Activated CD8-positive, alpha-beta memory T cell treated with anti-CD3 and anti-CD28 coated beads for 48 hours (primary cell): ENCODE data around the gene PDZD2.
A peak's percentile ranks its signal among the peaks of the same experiment; 100 is the strongest.

Experiments used
- DNase-seq, 3 experiments: peaks; one replicate each; pipeline ENCODE4 v3.0.0-alpha.2; 2020; ENCODE audit warnings: low read depth in 2 of 3, low spot score in 2 of 3

The PDZD2 gene

DNA sequence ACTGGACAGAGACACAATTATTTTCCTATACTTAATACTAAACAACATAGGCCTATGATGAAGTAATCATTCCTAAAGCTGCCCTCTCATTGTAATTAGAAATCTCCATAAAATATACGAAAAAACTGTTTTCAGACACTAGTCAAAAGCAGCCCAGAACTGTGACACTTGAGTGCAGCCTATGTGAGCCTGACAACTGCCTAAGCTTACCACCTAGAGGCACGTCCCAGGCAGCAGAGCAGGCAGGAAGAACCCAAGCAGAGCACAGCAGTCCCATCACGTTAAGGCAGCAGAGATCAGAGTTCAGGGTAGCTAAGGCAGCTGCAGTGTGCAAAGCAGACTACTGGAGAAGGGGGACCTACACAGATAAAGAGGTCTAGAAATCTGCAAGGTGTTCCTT is 488.8 kb downstream of the PDZD2 start:
- no peak for DNase-seq

DNA sequence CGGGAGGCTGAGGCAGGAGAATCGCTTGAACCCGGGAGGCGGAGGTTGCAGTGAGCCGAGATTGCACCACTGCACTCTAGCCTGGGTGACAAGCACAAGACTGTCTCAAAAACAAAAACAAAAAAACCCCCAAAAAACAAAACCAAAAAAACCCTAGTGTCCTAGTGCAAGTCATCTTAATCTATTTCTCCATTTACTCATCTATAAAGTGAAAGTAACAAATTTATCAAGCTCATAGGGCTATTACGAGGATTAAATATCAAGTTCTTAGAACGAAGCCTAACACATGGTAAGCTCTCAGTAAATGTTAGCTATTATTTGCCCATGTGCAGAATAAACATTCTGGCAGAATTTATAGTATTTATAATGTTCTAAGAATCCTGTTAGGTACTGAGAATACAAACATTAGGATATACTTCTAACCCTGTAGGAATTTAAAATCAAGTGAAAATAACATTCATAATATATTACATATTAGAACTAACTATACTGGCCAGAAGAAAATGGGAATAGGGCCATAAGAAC is 490.2 kb downstream of the PDZD2 start:
- DNase-seq = no peak

DNA sequence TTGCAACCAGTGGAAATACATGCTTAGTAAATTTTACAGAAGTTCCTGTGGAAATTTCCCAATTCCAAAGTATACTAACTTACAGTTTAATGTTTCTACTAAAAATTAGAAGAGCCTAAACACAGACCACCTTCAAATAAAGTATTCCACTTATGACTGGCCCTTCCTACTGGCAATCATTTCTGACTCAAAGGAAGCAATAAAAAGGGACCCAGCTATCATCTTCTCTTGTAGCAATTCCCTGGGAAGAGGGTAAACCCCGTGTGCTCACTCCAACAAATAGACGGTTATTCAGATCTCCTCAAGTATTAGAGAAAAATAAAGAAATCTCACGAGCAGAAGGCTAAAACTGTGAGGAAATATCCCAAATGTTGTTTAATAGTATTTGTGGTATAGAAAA is 491.9 kb downstream of the PDZD2 start:
- DNase-seq = no peak

DNA sequence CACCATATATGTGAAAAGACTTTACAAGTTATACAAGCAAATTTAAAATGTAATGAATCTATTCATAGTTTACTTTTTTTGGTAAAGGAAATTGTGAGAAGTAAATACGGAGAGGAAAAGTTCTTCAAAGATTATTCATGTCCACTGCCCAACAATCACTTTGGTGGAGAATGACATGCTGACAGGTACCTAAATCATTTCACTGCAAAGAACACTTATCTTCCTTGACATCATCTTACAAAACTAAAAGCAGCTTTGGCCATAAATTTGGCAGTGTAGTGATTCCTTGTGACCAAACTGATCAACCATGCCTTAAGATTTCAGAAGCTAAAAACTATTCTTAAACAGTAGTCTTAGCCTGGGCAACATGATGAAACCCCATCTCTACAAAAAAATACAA is 492.7 kb downstream of the PDZD2 start:
- DNase-seq = no peak

DNA sequence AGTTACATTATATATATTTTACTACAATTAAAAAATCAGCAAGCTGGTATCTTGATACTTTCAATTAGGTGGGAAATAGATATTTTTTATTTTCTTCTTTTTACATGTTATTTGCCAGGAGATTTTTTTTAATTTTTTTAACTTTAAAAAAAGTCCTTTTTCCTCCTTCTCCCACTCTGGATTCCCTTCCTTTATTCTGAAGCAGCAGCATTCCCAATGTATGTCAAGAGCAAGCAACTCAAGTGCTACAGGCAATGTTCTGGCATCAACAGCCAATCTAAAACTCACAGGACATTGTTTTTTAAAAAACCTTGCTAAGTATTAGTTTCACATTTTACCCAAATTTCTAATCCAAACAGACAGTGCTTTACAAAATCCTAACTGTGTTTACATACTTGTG is 493.8 kb downstream of the PDZD2 start:
- DNase-seq = no peak

DNA sequence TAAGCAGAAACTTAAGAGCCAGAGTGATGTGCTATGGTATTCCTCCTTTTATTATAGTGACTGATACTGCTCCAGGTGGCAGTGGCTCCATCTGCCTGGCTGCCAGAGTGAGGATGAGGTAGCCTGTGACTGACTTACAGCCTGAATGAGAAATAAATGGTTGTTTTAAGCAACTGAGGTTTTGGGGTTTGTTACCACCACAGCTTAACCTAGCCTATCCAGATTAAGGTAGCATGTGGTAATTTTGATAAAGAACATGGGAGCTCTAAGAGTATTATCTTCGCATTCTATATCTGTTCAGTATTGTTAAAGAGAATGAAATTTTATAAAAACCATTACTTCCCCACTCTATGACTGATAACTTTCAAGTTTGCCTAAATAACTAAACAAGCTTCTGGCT is 496.2 kb downstream of the PDZD2 start:
- DNase-seq = no peak

DNA sequence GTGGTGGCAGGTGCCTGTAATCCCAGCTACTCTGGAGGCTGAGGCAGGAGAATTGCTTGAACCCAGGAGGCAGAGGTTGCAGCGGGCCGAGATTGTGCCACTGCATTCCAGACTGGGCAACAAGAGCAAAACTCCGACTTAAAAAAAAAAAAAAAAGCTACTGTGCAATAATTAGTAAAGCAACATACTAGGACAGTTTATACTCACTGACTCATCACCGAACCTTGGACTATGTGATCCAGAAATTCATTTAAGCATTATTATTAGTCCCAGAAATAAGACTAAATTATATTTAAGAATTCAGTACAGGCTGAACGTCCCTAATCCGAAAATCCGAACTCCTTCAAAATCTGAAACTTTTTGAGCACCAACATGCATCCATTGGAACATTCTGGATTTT is 497.4 kb downstream of the PDZD2 start:
- DNase-seq = no peak

DNA sequence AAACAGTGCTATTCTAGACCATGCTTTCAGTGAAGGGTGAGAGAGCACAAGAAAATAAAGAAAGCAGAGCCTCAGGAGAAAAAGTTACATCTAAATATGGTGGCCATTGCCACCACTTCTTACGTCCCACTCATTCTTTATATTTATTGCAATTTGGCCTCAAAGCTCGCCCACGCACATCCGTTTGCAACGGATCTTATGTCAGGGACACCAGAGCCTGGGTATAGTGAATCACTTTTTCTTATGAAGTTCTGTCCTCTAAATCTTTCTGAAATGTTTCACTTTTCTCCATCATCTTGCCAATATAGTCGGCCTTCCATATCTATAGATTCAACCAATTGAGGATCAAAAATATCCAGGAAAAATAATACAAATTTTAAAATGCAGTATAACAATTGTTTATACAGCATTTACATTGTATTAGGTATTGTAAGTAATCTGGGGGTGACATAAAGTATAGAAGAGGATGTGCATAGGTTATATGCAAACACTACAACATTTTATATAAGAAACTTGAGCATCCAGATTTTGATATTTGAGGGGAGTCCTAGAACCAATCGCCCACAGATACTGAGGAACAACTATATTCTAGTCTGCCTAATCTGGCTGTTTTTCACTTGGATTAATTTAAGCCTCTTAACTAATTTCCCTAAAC is 500.0 kb downstream of the PDZD2 start:
- DNase-seq = peak; percentile 21 to 53 (median 28)

DNA sequence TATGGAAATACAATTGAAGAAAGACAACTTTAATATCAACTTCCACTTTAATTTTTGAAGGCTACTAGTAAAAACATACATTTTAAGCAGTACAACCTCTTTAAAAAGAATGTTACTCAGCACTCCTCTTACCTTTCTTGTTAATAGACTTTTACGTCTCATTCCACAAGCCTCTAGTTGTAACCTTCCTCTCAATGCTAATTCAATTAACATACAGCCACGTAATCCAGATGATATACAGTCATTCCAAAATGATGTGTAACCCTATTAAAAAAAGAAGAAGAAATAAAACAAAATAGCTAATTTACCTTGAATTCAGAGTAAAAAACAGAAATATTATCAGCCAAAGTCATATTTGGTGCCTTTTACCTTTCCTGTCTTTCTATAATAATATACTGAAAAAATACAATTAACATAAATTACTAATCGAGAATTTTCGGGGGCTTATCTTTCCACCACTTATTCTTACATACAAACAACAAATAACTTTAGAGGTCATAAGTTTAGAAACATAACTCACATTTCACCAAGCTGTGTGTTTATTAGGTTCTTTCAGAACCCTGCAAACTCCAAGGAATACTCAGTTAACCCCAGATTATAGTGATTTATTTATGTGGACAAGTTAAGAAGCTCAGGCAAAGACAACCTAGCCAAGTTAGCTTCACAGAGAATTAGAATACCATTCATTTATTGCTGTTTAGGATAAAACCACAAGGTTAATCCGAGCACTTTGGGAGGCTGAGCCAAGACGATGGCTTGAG is 504.9 kb downstream of the PDZD2 start:
- DNase-seq = no peak

DNA sequence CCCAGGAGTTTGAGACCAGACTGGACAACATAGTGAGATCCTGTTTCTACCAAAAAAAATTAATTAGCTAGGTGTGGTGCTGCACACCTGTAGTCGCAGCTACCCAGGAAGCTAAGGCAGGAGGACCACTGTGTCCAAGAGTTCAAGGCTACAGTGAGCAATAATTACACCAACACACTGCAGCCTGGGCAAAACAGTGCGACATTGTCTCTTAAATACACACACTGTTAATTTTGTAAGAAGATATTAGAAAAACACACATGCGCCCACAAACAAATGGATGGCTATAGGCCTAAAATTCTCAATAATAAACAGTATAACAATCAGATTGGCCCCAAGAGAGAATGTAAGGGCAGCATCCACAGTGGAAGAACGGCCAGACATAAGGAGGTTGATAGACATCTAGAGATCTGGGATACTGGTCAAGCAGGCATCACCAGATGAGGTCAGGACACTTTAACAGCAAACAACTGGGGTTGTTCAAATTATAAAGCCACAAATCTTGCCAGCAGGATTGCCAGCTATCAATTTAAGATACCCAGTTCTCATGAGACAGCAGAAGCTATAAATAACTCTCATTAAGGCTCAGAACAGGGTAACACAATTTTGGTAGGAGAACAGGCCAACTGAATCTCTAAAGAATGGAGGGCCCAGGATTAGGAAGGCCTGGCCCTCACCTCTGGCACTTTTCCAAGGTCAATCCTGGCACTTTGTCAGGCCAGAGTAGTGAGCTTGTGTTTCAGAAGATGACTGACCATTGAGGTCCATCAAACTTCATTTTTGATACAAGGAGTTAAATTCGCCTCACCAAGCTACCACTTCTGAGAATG is 505.7 kb downstream of the PDZD2 start:
- DNase-seq = no peak

DNA sequence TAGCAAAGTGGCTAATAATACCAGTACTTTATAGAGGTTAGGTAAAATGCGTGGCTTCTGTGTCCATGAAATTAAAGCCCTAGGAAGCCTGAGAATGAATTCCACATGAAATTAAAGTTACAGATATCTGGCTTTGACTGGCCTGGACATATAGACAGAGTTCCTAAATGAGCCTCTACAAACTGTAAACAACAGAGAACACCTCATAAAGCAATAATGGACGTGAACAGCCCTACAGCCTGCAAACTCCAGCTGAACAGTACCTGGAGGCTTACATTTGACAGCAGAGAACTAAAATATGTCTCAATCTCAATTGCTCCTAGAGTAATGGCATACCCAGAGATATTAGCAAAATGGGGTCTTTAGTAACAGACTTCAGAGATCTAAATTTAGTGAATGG is 506.4 kb downstream of the PDZD2 start:
- DNase-seq = no peak

DNA sequence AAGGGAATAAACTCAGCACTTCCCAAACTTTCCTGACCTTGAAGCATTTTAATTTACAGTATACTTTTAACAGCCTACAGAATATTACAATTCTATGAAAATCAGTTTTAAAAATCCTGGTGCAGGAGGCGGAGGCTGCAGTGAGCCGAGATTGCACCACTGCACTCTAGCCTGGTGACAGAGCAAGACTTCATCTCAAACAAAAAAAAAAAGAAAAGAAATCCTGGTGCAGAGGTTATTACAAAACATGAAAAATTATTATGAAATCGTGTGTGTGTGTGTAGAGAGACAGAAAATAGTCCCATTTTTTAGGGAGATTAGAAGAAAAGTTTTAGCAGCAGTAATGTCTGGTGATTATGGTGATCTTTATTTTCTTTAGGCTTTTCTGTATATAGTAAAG is 508.3 kb downstream of the PDZD2 start:
- DNase-seq = no peak

DNA sequence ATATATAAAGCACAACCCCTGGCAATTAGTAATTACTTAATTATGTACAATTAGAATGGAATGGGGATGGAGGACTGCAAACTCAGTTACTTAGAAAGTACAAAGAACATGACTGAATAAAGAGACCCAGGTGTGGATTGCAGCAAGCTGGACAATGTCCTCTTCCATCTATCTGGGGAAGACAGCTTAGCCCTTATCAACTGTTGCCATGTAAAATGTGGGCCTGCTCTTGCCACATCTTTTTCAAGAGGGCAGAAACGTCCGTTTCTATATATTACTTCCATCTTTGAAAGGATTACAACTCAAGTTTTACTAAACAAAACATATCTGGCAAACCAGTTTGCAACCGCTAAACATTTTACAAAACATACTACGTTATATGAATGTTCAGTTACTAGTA is 509.0 kb downstream of the PDZD2 start:
- DNase-seq = no peak

DNA sequence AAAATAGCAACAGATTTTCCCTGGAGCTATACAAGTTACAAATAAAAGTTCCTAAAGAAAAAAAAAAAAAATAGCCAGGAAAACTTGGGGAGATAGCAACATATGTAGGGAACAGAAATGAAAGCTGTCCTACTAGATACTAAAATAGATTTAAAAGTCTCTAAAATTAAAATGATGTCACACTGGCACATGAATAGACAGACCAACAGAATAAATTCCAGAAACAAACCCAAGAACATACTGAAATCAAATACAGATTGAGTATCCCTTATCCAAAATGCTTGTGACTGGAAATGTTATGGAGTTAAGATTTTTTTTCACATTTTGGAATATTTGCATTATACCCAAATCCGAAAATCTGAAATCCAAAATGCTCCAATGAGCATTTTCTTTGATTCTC is 511.4 kb downstream of the PDZD2 start:
- no peak for DNase-seq

DNA sequence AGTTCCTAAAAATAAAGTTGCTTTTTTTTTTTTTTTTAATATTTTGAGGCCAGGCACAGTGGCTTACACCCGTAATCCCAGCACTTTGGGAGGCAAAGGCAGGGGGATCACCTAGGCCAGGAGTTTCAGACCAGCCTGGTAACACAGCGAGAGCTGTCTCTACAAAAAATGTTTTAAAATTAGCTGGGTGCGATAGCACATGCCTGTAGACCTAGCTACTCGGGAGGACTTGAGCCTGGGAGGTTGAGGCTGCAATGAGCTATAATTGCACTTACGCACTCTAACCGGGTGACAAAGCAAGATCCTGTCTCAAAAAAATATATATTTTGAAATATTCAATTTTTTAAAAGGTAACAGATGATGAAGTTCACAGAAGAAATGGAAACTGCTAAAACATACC is 512.3 kb downstream of the PDZD2 start:
- no peak for DNase-seq

DNA sequence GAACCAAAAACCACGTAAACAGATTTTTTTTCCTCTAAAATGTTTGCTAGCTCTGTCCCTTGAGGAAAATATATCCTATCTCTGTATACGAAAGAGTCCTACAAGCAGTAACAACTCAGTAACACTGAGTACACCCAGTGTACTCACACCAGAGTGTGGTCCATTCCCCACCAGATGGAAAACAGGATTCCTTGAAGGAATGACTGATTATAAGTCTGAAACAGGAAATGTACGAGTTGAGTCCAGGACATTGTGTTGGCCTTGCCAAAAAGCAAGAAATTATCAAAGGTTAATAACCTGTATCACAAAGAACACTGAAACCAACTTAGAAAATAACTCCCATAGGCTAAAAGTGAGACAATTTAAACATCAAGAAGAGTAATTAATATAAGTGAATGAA is 514.8 kb downstream of the PDZD2 start:
- DNase-seq = no peak

DNA sequence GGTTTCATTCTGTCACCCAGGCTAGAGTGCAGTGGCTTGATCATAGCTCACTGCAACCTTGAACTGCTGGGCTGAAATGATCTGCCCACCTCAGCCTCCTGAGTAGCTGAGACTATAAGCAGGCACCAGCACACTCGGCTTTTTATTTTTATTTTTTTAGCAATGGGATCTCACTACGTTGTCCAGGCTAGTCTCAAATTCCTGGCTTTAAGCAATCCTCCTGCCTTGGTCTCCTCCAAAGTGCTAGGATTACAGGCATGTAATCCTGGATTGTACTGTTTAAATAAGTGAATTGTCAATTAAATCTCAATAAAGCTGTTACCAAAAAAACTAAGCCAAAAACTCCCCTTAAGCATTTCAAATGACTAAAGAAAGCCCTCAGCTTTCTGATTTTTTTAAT is 516.3 kb downstream of the PDZD2 start:
- no peak for DNase-seq

DNA sequence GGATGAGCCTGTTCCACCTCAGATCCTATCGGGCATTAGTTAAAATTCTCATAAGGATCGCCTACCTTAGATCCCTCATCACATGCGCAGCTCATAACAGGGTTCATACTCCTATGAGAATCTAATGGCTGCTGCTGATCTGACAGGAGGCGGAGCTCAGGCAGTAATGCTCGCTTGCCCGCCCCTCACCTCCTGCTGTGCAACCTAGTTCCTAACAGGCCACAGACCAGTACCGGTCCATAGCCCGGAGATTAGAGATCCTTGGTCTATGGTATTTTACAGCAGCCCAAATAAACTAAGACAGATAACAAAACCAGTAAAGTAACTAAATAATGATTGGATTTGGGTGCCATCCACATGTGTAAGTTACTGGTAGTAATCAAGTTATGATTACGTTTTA is 517.7 kb downstream of the PDZD2 start:
- DNase-seq = no peak

DNA sequence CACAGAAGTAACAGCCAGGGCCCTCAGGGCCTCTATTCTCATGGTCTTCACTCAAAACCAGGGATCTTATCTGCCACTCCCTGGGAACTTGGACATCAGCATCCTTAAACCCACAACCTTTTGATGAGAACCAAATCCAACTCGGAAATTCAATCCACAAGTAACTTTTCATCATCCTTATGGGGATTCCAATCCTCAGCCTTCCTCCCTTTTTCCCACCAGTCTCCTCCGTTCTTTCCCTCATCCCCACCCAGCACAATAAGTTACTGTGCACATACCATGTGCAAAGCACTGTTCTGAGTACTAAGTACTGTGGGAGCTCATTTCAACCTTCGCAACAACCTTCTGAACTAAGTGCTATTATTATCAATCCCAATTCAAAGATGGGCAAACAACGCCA is 518.1 kb downstream of the PDZD2 start:
- no peak for DNase-seq

DNA sequence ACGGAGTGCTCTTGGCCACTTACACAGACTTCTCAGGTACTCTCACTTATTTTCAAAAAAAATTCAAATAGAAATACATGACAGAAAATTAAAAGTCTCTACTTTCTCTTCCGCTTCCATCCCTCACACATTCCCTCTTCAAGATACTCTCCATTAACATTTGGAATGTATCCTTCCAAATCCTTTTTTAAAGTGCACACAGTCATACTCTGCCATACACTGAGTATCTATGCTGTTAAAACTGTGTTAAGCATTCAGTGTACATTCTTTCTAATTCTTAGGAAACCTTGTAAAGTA is 519.7 kb downstream of the PDZD2 start:
- no peak for DNase-seq

DNA sequence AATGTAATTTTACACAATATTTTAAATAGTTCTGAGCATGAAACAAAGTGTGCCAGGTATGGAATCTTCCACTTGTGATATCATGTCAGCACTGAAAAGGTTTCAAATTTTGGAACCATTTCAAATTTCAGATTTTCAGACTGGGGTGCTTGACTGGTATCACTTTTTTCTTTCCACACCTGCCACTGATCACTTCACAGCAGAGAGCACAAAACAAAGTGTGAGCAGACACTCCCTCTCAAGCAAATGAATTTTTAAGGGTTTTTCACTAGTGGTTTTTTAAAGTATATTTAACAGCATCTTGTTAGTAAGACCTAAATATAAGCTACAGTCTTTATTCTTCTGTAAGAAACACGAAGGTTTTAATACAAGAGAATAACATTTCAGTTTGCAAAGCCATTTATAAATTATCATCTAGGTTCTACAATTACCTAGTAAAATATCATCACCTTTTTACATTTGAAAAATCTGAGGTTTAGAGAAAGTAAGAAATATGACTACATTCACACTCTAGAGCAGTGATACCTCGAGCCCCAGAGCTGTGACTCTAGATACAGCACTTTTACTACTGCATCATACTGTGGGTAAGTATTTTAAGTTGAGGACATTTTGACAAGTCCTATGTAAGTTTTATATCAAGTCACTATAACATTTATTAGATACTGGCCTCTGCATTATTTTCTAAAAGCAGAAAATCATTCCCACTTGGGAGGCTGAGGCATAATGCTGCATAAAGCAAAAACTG is 520.6 kb downstream of the PDZD2 start:
- DNase-seq = no peak
